SU-DHL-6 (cell line): ENCODE data around the gene RNF38.
"Not testable (repeated sequence)": the region's sequence is repeated elsewhere in the genome, so short reads cannot be mapped to it uniquely, and the experiment has no call there.

ENCODE experiments used
- EZH2phosphoT487 ChIP-seq: fragments of 200-600 bp; sonication (generic), shearing (Covaris generic); conservative IDR thresholded peaks from 2 replicates; pipeline ENCODE4 v1.6.1; 2018; ENCODE audit warnings: mild to moderate bottlenecking, antibody characterized with exemption, low read length, moderate library complexity, mixed read lengths
- TF ChIP-seq, protein P1 (sequence below): fragments of 200-600 bp; sonication (generic); IDR thresholded peaks from one replicate; pipeline ENCODE4 v1.5.1; 2017; ENCODE audit warnings: antibody characterized with exemption, mild to moderate bottlenecking, low read length, moderate library complexity; ENCODE audit not compliant: insufficient read depth, poor library complexity, severe bottlenecking

DNA sequence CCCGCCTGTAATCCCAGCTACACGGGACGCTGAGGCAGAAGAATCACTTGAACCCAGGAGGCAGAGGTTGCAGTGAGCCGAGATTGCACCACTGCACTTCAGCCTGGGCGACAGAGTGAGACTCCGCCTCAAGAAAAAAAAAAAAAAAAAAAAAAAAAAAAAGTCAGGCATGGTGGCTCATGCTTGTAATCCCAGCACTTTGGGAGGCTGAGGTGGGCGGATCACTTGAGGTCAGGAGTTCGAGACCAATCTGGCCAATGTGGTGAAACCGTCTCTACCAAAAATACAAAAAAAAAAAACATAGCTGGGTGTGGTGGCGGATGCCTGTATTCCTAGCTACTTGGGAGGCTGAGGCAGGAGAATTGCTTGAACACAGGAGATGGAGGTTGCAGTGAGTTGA is 46.6 kb upstream of the RNF38 start:
- TF ChIP-seq, protein P1, sequence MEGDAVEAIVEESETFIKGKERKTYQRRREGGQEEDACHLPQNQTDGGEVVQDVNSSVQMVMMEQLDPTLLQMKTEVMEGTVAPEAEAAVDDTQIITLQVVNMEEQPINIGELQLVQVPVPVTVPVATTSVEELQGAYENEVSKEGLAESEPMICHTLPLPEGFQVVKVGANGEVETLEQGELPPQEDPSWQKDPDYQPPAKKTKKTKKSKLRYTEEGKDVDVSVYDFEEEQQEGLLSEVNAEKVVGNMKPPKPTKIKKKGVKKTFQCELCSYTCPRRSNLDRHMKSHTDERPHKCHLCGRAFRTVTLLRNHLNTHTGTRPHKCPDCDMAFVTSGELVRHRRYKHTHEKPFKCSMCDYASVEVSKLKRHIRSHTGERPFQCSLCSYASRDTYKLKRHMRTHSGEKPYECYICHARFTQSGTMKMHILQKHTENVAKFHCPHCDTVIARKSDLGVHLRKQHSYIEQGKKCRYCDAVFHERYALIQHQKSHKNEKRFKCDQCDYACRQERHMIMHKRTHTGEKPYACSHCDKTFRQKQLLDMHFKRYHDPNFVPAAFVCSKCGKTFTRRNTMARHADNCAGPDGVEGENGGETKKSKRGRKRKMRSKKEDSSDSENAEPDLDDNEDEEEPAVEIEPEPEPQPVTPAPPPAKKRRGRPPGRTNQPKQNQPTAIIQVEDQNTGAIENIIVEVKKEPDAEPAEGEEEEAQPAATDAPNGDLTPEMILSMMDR, result not testable (repeated sequence)
- not testable (repeated sequence) for TF ChIP-seq EZH2phosphoT487
